Panc1 (cell line): Measurements from ENCODE around the gene VRK3. TPM values are rescaled to one million over a fixed set of nuclear protein-coding genes. Genes with fewer than 3 reads are reported as not detected.

Experiments
- ATAC-seq: fragments of 200-7000 bp; cut with Tn5 transposase; 2 replicates; pipeline ENCODE4 v1.9.1; 2020; ENCODE audit warnings: mild to moderate bottlenecking, moderate library complexity
- BruUV-seq: library from RNA; stranded (reverse); fragments of 400-500 nt; replicated peaks from 2 replicates; lab custom pipeline; 2021; lab: Mats Ljungman, UMichigan
- CTCF ChIA-PET: fragments of 300-600 bp; sonication (Branson Sonifier 250); formaldehyde crosslinking; loops from one replicate; lab custom pipeline; 2022; ENCODE audit warnings: antibody characterized with exemption; lab: Charles Lee
- POLR2A ChIA-PET: fragments of 300-600 bp; sonication (Branson Sonifier 250); formaldehyde crosslinking; loops from one replicate; lab custom pipeline; 2022; ENCODE audit warnings: antibody characterized with exemption; lab: Charles Lee
- DNase-seq: peaks from one replicate; pipeline ENCODE4 v3.0.0-alpha.2; 2010; ENCODE audit warnings: low read depth, low spot score
- H3K27ac ChIP-seq: 2 replicates; pipeline ENCODE4 v1.5.1; 2011; ENCODE audit warnings: mild to moderate bottlenecking, low read length, inconsistent platforms
- H3K27me3 ChIP-seq: fragments of 200-500 bp; sonication (Bioruptor generic); 2 replicates; pipeline ENCODE4 v1.6.0; 2014; ENCODE audit warnings: low read length, inconsistent platforms; ENCODE audit not compliant: control insufficient read depth, insufficient read depth
- H3K36me3 ChIP-seq: fragments of 200-500 bp; sonication (Bioruptor generic); 2 replicates; pipeline ENCODE4 v1.5.1; 2014; ENCODE audit warnings: inconsistent platforms, mild to moderate bottlenecking, low read length, moderate library complexity; ENCODE audit not compliant: control insufficient read depth, insufficient read depth
- H3K4me1 ChIP-seq: 2 replicates; pipeline ENCODE4 v1.5.1; 2011; ENCODE audit warnings: inconsistent platforms, mild to moderate bottlenecking, low read length, moderate library complexity; ENCODE audit not compliant: control insufficient read depth, insufficient read depth
- H3K4me3 ChIP-seq, 2 experiments: 2 replicates each; pipeline ENCODE4 v1.5.1; 2011 to 2012; ENCODE audit warnings: low read depth in 2 of 2, low read length in 2 of 2, mild to moderate bottlenecking in 2 of 2, inconsistent platforms in 1 of 2, moderate library complexity in 1 of 2
- H3K9me3 ChIP-seq: fragments of 200-500 bp; sonication (Bioruptor generic); 2 replicates; pipeline ENCODE4 v1.5.1; 2014; ENCODE audit warnings: low read depth, mild to moderate bottlenecking, inconsistent platforms, low read length, moderate library complexity; ENCODE audit not compliant: control insufficient read depth, insufficient read depth
- POLR2AphosphoS5 ChIP-seq: IDR thresholded peaks from 2 replicates; pipeline ENCODE4 v1.6.1; 2012; ENCODE audit warnings: mild to moderate bottlenecking, low read depth, low read length, moderate library complexity
- SIN3A ChIP-seq: IDR thresholded peaks from 2 replicates; pipeline ENCODE4 v1.6.1; 2012; ENCODE audit warnings: low read depth, mild to moderate bottlenecking, low read length, moderate library complexity, borderline replicate concordance; ENCODE audit not compliant: insufficient read depth
- TCF7L2 ChIP-seq: IDR thresholded peaks from 2 replicates; pipeline ENCODE4 v1.6.1; 2011; ENCODE audit warnings: mild to moderate bottlenecking, low read depth, low read length, inconsistent platforms
- in situ Hi-C: cut with HindIII; loops from 2 replicates; pipeline ENCODE4 v1.10.0; 2016; ENCODE audit warnings: low sequenced_read_pairs, low pct_unique_long_range_greater_than_20kb
- intact Hi-C: fragments of 100-400 bp; cut with micrococcal nuclease; formaldehyde crosslinking; loops from one replicate; pipeline ENCODE4 v1.10.0; 2022; ENCODE audit not compliant: unreplicated experiment
- total RNA-seq: library from RNA; stranded (reverse); gene quantifications from one replicate; pipeline ENCODE4 v1.2.1, GENCODE V29; 2021; ENCODE audit not compliant: unreplicated experiment
- TF ChIP-seq, protein P1 (sequence below), 2 experiments: IDR thresholded peaks; 2 replicates each; pipeline ENCODE4 v1.6.1; 2011 to 2012; ENCODE audit warnings: low read depth in 2 of 2, control low read depth in 1 of 2, low read length in 1 of 2, mild to moderate bottlenecking in 1 of 2, moderate library complexity in 1 of 2; ENCODE audit not compliant: insufficient read depth in 1 of 2
- TF ChIP-seq, protein P2 (sequence below): fragments of 450-650 bp; IDR thresholded peaks from 2 replicates; pipeline ENCODE4 v1.5.1; 2017; ENCODE audit warnings: mild to moderate bottlenecking

Gene VRK3
- total RNA-seq, 1 experiment from 2014 or later, result 32.6 TPM

DNA sequence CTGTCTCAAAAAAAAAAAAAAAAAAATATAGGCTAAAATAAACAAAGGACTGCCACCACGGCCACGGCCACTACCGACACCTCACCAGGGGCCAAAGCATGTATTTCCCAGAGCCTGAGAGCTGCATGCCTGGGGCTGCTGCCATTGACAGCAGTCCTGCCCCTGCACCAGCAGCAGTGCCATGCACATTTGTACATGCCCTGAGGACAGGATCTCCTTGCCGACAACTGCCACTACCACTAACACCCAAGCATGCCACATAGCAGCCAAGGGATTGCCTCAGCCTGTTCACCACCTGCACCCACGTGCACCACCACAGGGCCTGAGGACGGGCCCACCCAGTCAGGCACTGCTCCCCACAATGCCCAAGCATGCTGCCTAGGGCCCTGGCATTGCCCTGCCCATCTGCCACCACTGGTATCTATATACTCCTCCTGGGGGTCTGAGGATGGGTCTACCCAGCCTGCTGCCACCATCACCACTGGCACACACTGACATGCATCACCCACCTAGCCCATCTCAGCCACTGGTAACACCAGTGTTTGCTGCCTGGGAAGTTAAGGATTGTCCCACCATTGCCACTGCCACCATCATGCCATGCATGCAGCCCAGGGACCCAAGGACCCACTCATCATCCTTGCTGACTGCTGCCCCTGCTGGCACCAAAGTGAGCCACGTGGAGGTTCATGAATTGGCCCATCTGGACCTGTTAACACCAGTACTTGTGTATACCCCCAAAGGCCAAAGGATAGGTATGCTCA, 85.3 kb downstream of the VRK3 start:
- intact Hi-C loops, result no loop called here
- H3K4me1 ChIP-seq, result no peaks in the 10 kb centered on the region
- H3K36me3 ChIP-seq, result no peaks in the 10 kb centered on the region
- ChIA-PET CTCF (no interaction called here), POLR2A (no interaction called here)
- no peak overlapping the region for H3K27ac ChIP-seq
- no peak for TF ChIP-seq TCF7L2
- TF ChIP-seq, protein P1, sequence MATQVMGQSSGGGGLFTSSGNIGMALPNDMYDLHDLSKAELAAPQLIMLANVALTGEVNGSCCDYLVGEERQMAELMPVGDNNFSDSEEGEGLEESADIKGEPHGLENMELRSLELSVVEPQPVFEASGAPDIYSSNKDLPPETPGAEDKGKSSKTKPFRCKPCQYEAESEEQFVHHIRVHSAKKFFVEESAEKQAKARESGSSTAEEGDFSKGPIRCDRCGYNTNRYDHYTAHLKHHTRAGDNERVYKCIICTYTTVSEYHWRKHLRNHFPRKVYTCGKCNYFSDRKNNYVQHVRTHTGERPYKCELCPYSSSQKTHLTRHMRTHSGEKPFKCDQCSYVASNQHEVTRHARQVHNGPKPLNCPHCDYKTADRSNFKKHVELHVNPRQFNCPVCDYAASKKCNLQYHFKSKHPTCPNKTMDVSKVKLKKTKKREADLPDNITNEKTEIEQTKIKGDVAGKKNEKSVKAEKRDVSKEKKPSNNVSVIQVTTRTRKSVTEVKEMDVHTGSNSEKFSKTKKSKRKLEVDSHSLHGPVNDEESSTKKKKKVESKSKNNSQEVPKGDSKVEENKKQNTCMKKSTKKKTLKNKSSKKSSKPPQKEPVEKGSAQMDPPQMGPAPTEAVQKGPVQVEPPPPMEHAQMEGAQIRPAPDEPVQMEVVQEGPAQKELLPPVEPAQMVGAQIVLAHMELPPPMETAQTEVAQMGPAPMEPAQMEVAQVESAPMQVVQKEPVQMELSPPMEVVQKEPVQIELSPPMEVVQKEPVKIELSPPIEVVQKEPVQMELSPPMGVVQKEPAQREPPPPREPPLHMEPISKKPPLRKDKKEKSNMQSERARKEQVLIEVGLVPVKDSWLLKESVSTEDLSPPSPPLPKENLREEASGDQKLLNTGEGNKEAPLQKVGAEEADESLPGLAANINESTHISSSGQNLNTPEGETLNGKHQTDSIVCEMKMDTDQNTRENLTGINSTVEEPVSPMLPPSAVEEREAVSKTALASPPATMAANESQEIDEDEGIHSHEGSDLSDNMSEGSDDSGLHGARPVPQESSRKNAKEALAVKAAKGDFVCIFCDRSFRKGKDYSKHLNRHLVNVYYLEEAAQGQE (IDR thresholded peaks at IDR 0.05; ENCODE audit: insufficient read depth in 1 of 2, low read depth in 2 of 2, low read length in 1 of 2), result no peak
- TF ChIP-seq, protein P2, sequence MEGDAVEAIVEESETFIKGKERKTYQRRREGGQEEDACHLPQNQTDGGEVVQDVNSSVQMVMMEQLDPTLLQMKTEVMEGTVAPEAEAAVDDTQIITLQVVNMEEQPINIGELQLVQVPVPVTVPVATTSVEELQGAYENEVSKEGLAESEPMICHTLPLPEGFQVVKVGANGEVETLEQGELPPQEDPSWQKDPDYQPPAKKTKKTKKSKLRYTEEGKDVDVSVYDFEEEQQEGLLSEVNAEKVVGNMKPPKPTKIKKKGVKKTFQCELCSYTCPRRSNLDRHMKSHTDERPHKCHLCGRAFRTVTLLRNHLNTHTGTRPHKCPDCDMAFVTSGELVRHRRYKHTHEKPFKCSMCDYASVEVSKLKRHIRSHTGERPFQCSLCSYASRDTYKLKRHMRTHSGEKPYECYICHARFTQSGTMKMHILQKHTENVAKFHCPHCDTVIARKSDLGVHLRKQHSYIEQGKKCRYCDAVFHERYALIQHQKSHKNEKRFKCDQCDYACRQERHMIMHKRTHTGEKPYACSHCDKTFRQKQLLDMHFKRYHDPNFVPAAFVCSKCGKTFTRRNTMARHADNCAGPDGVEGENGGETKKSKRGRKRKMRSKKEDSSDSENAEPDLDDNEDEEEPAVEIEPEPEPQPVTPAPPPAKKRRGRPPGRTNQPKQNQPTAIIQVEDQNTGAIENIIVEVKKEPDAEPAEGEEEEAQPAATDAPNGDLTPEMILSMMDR, result no peak
- TF ChIP-seq POLR2AphosphoS5, result no peak
- TF ChIP-seq SIN3A, result no peak
- BruUV-seq, result no TSS peak
- no peaks in the 10 kb centered on the region for H3K9me3 ChIP-seq
- in situ Hi-C loops, result no loop called here
- no peak overlapping the region for H3K4me3 ChIP-seq
- no peaks in the 10 kb centered on the region for H3K27me3 ChIP-seq
- DNase-seq (no peak), ATAC-seq (no peak)

DNA sequence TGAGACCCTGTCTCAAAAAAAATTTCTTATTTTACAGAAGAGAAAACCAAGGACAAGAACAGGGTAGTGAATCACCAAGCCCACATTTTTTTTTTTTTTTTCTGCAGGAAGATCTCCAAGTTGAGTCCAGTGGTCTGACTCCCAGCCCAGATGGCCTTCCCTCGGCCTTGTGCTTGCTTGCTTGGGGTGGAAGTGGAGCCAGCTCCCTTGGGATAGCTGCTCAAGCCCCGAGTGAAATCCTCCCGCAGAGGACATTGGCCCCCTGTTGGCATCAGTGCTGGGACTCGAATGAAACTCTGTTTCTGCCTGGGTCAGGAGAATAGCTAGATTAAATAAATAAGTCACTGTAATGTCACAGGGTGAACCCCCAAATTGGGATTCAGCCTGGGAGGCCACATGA, 86.5 kb downstream of the VRK3 start:
- in situ Hi-C loops, result no loop called here

More for the DNA sequence above, 86.5 kb downstream of the VRK3 start:
- ATAC-seq (no peak), DNase-seq (no peak)
- H3K27me3 ChIP-seq, result no peaks in the 10 kb centered on the region
- TF ChIP-seq TCF7L2 (no peak), SIN3A (no peak), POLR2AphosphoS5 (no peak)
- TF ChIP-seq, protein P2, result no peak
- TF ChIP-seq, protein P1 (IDR thresholded peaks at IDR 0.05; ENCODE audit: insufficient read depth in 1 of 2, low read depth in 2 of 2, low read length in 1 of 2), result no peak
- ChIA-PET CTCF (interaction anchor here (0.7 kb wide), 1 partner anchor 49 kb away, joined by 4 read pairs; no protein-coding TSS in a partner anchor), POLR2A (no interaction called here)
- BruUV-seq, result no TSS peak
- no peak overlapping the region for H3K4me3 ChIP-seq
- intact Hi-C loops, result no loop called here
- no peak overlapping the region for H3K27ac ChIP-seq
- H3K4me1 ChIP-seq, result no peaks in the 10 kb centered on the region
- H3K36me3 ChIP-seq, result no peaks in the 10 kb centered on the region
- no peaks in the 10 kb centered on the region for H3K9me3 ChIP-seq
